Tibial nerve (tissue), 4 donors: ENCODE measurements around the gene NPR3. TPM values are rescaled to one million over a fixed set of nuclear protein-coding genes. Genes with fewer than 3 reads are reported as not detected.

Source experiments
- DNase-seq, 2 donors: peaks; one replicate each; pipeline ENCODE4 v3.0.0-alpha.2; 2019; ENCODE audit warnings: low spot score in 2 of 2
- H3K27ac ChIP-seq, 4 donors: fragments of 200-600 bp; sonication (generic) in 3 of 4; one replicate each; pipeline ENCODE4 v1.5.1; 2017 to 2019; ENCODE audit warnings: mild to moderate bottlenecking in 1 of 4
- H3K27me3 ChIP-seq, 2 donors: fragments of 200-600 bp; sonication (generic) in 1 of 2; one replicate each; pipeline versions ENCODE4 v1.5.1 to v1.6.0; 2017 to 2019
- H3K36me3 ChIP-seq, 3 donors: fragments of 200-600 bp; sonication (generic); one replicate each; pipeline ENCODE4 v1.5.1; 2018 to 2019
- H3K4me1 ChIP-seq, 4 donors: fragments of 200-600 bp; sonication (generic) in 3 of 4; one replicate each; pipeline ENCODE4 v1.5.1; 2017 to 2019
- H3K4me3 ChIP-seq, 4 donors: fragments of 200-600 bp; sonication (generic) in 3 of 4; one replicate each; pipeline ENCODE4 v1.5.1; 2017 to 2019; ENCODE audit warnings: mild to moderate bottlenecking in 1 of 4, moderate library complexity in 1 of 4
- H3K9me3 ChIP-seq, 4 donors: fragments of 200-600 bp; sonication (generic) in 3 of 4; one replicate each; pipeline ENCODE4 v1.5.1; 2017 to 2019
- EP300 ChIP-seq, 2 donors: sonication (generic); formaldehyde crosslinking; IDR thresholded peaks; one replicate each; pipeline ENCODE4 v1.6.1; 2017; ENCODE audit warnings: antibody characterized with exemption in 2 of 2, mild to moderate bottlenecking in 1 of 2
- POLR2A ChIP-seq, 2 donors: fragments of 450-650 bp; IDR thresholded peaks; one replicate each; pipeline ENCODE4 v1.6.1; 2017; ENCODE audit warnings: antibody characterized with exemption in 2 of 2, mild to moderate bottlenecking in 2 of 2, moderate library complexity in 2 of 2
- WGBS, 2 donors: methylation state at CpG; one replicate each; pipeline ENCODE4 v1.1.5; 2018; 5-methylcytosine and 5-hydroxymethylcytosine counted together
- total RNA-seq, 4 donors: library from RNA; depleted of rRNA; stranded (reverse); fragments of >200 nt; gene quantifications; one replicate each; pipeline ENCODE4 v1.1.0, GENCODE V29; 2016
- TF ChIP-seq, protein P1 (sequence below), 5 experiments: fragments of 200-600 bp in 3 of 5; fragments of 450-650 bp in 2 of 5; sonication (generic) in 3 of 5; IDR thresholded peaks; one replicate each; pipeline ENCODE4 v1.5.1; 2016 to 2019; ENCODE audit warnings: antibody characterized with exemption in 5 of 5, mild to moderate bottlenecking in 3 of 5, moderate library complexity in 2 of 5

The NPR3 gene
- total RNA-seq, 4 donors from 2014 or later: 10.8 to 81.5 (median 32.5) TPM

DNA sequence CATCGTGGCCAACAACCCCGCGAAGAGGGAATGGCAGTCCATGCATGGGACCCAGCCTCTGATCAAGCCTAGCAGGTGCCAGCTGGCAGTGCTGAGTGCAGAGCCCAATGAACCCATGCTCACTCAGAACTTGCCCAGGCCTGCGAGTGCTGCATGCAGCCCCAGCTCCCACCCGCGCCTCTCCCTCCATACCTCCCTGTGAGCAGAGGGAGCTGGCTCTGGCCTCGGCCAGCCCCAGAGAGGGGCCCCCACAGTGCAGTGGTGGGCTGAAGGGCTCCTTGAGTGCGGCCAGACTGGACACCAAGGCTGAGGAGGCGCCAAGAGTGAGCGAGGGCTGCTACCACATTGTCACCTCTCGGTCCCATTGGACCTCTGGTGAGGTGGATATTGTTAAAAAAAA, 32.6 kb upstream of the NPR3 start:
- no peak for DNase-seq
- TF ChIP-seq POLR2A (IDR thresholded peaks at IDR 0.05) (no peak), EP300 (IDR thresholded peaks at IDR 0.05) (no peak)
- TF ChIP-seq, protein P1, sequence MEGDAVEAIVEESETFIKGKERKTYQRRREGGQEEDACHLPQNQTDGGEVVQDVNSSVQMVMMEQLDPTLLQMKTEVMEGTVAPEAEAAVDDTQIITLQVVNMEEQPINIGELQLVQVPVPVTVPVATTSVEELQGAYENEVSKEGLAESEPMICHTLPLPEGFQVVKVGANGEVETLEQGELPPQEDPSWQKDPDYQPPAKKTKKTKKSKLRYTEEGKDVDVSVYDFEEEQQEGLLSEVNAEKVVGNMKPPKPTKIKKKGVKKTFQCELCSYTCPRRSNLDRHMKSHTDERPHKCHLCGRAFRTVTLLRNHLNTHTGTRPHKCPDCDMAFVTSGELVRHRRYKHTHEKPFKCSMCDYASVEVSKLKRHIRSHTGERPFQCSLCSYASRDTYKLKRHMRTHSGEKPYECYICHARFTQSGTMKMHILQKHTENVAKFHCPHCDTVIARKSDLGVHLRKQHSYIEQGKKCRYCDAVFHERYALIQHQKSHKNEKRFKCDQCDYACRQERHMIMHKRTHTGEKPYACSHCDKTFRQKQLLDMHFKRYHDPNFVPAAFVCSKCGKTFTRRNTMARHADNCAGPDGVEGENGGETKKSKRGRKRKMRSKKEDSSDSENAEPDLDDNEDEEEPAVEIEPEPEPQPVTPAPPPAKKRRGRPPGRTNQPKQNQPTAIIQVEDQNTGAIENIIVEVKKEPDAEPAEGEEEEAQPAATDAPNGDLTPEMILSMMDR (IDR thresholded peaks at IDR 0.05): no peak
- H3K4me3 ChIP-seq: no peak overlapping the region
- no peak overlapping the region for H3K27ac ChIP-seq
- H3K36me3 ChIP-seq: no peaks in the 10 kb centered on the region
- WGBS, 2 donors: 93 to 96% methylated on average over 11 of the region's 11 CpGs
- H3K4me1 ChIP-seq: no peaks in the 10 kb centered on the region
- H3K9me3 ChIP-seq: peaks cover 0 to 2% (median 0%) of the 10 kb centered on the region in 4 donors
- H3K27me3 ChIP-seq: no peaks in the 10 kb centered on the region

DNA sequence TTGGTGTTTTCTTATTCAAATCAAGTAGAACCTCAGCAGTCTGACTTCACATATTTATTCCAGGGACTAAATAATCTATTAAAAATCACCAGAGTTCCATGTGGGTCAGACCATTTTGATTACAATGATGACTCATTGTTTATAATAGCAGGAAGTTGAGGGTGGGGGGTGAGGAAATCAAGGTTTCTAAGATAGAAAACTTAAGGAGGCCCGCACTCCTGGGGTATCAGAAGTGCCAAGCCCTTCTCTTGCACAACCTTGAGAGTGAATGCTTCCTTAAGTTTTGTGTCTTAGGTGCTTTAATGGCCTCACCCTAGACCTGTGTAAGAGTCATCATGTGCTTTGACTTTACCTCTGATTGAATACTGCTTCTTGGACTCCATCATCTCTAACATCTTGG, 31.9 kb upstream of the NPR3 start:
- H3K36me3 ChIP-seq: no peaks in the 10 kb centered on the region
- no peak for DNase-seq
- no peaks in the 10 kb centered on the region for H3K27me3 ChIP-seq
- WGBS, 2 donors: 76 to 81% methylated on average over 1 of the region's 1 CpG
- no peak overlapping the region for H3K4me3 ChIP-seq
- peaks cover 0 to 6% (median 0%) of the 10 kb centered on the region in 4 donors for H3K9me3 ChIP-seq
- no peaks in the 10 kb centered on the region for H3K4me1 ChIP-seq
- no peak for TF ChIP-seq EP300 (IDR thresholded peaks at IDR 0.05)
- no peak for TF ChIP-seq POLR2A (IDR thresholded peaks at IDR 0.05)
- TF ChIP-seq, protein P1 (IDR thresholded peaks at IDR 0.05): no peak
- H3K27ac ChIP-seq: no peak overlapping the region

DNA sequence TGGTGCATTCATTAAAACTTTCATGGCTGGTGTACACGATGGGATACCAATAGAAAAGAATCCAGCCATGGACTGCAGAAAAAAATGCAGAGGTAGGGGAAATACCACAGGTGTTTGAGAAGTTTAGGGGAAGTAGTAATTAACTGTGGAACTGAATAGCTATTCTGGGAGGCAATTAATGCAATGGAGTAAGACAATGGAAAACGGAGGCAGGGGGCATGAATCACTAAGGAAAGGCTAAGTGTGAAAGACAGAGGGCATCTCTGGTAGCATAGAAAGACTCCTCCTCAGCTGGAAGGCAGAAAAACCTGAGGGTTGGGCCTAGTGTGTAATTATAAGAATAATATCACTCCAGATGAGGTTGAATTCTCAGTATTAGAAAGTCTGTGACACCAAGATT, 30.9 kb upstream of the NPR3 start:
- no peaks in the 10 kb centered on the region for H3K4me1 ChIP-seq
- TF ChIP-seq POLR2A (IDR thresholded peaks at IDR 0.05) (no peak), EP300 (IDR thresholded peaks at IDR 0.05) (no peak)
- TF ChIP-seq, protein P1 (IDR thresholded peaks at IDR 0.05): no peak
- WGBS, 2 donors: 66 to 78% methylated on average over 2 of the region's 2 CpGs
- peaks cover 0 to 14% (median 0%) of the 10 kb centered on the region in 4 donors for H3K9me3 ChIP-seq
- no peaks in the 10 kb centered on the region for H3K36me3 ChIP-seq
- H3K27me3 ChIP-seq: no peaks in the 10 kb centered on the region
- DNase-seq: no peak
- H3K27ac ChIP-seq: no peak overlapping the region
- no peak overlapping the region for H3K4me3 ChIP-seq

DNA sequence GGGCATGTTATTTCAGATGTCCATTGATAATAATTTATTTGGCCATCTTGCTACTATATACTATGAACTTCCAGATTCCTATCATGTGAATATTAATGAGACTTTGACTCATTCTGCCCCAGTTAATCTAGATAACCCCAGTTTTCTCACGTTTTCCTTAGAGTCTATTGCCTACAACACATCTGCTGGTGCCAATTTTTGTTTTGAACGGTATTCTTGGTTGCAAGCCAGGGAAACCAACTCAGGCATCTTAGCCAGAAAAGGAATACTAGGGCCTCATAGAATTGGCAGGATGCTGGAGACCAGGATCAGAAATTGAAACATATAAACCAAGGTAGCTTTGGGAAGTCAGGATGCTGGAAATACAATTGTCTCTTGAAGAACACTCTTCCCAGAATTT, 28.0 kb upstream of the NPR3 start:
- H3K27ac ChIP-seq: no peak overlapping the region
- H3K4me3 ChIP-seq: no peak overlapping the region
- H3K9me3 ChIP-seq: peaks cover 0 to 14% (median 0%) of the 10 kb centered on the region in 4 donors
- DNase-seq: no peak
- H3K4me1 ChIP-seq: peaks cover 0 to 10% (median 0%) of the 10 kb centered on the region in 4 donors
- 34 to 44% methylated on average over 2 of the region's 2 CpGs for WGBS, 2 donors
- no peaks in the 10 kb centered on the region for H3K36me3 ChIP-seq
- TF ChIP-seq POLR2A (IDR thresholded peaks at IDR 0.05) (no peak), EP300 (IDR thresholded peaks at IDR 0.05) (no peak)
- TF ChIP-seq, protein P1 (IDR thresholded peaks at IDR 0.05): no peak
- no peaks in the 10 kb centered on the region for H3K27me3 ChIP-seq

DNA sequence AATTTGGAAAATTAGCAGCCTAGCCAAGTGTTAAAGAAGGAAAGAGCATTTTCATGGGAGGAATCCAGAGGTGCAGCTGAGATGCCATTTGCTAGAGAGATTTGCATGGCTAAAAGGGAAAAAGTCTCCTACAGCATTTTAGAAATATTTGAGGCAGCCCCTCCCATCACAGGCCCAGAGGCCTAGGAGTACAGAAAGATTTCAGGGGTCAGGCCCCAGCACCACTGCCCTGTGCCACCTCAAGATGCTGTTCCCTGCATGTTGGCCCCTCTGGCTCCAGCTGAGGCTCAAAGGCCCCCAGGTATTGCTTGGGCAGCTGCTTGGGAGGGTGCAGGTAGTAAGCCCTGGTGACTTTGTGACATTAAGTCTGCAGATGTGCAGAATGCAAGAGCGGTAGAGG, 26.9 kb upstream of the NPR3 start:
- TF ChIP-seq POLR2A (IDR thresholded peaks at IDR 0.05) (no peak), EP300 (IDR thresholded peaks at IDR 0.05) (no peak)
- TF ChIP-seq, protein P1 (IDR thresholded peaks at IDR 0.05): no peak
- H3K36me3 ChIP-seq: no peaks in the 10 kb centered on the region
- no peak overlapping the region for H3K27ac ChIP-seq
- no peak overlapping the region for H3K4me3 ChIP-seq
- H3K9me3 ChIP-seq: peaks cover 0 to 14% (median 0%) of the 10 kb centered on the region in 4 donors
- H3K4me1 ChIP-seq: peaks cover 0 to 10% (median 0%) of the 10 kb centered on the region in 4 donors
- H3K27me3 ChIP-seq: no peaks in the 10 kb centered on the region
- no peak for DNase-seq
- 92 to 100% methylated on average over 1 of the region's 1 CpG for whole genome bisulfite sequencing, 2 donors
